Vagina (tissue), 2 donors: Measurements from ENCODE around the gene TP53I11. TPM values are rescaled to one million over a fixed set of nuclear protein-coding genes. Genes with fewer than 3 reads are reported as not detected.

Experiments used
- DNase-seq, 2 donors: peaks; one replicate each; pipeline ENCODE4 v3.0.0-alpha.2; 2017; ENCODE audit errors: extremely low spot score in 2 of 2
- H3K27ac ChIP-seq: fragments of 200-600 bp; sonication (generic); one replicate; pipeline ENCODE4 v1.5.1; 2019
- H3K27me3 ChIP-seq: fragments of 200-600 bp; sonication (generic); one replicate; pipeline ENCODE4 v1.5.1; 2019
- H3K36me3 ChIP-seq, 2 donors: fragments of 200-600 bp; sonication (generic); one replicate each; pipeline ENCODE4 v1.5.1; 2017 to 2019
- H3K4me1 ChIP-seq: fragments of 200-600 bp; sonication (generic); one replicate; pipeline ENCODE4 v1.5.1; 2019
- H3K4me3 ChIP-seq, 2 donors: fragments of 200-600 bp; sonication (generic); 1 replicate in 1 of 2; 2 replicates in 1 of 2; pipeline ENCODE4 v1.5.1; 2016 to 2019
- H3K9me3 ChIP-seq: fragments of 200-600 bp; sonication (generic); one replicate; pipeline ENCODE4 v1.5.1; 2019
- POLR2A ChIP-seq, 2 donors: fragments of 450-650 bp; IDR thresholded peaks; one replicate each; pipeline ENCODE4 v1.6.1; 2017; ENCODE audit warnings: antibody characterized with exemption in 2 of 2, mild to moderate bottlenecking in 2 of 2, moderate library complexity in 2 of 2
- POLR2AphosphoS5 ChIP-seq, 2 donors: sonication (generic); formaldehyde crosslinking; IDR thresholded peaks; one replicate each; pipeline ENCODE4 v1.9.0; 2017; ENCODE audit warnings: antibody characterized with exemption in 2 of 2, mild to moderate bottlenecking in 2 of 2, low read depth in 1 of 2; ENCODE audit not compliant: insufficient read depth in 1 of 2
- intact Hi-C: fragments of 100-400 bp; cut with DNase I; formaldehyde crosslinking; loops from one replicate; pipeline ENCODE4 v1.15.1; 2023
- total RNA-seq: library from RNA; depleted of rRNA; stranded (reverse); fragments of >200 nt; gene quantifications from one replicate; pipeline ENCODE4 v1.2.3, GENCODE V29; 2016
- TF ChIP-seq, protein P1 (sequence below), 3 experiments: fragments of 450-650 bp in 2 of 3; fragments of 200-600 bp in 1 of 3; sonication (generic) in 1 of 3; IDR thresholded peaks; one replicate each; pipeline ENCODE4 v1.5.1; 2017 to 2019; ENCODE audit warnings: antibody characterized with exemption in 3 of 3, mild to moderate bottlenecking in 2 of 3, moderate library complexity in 2 of 3

The TP53I11 gene
- total RNA-seq, 1 donor from 2014 or later, result 50.6 TPM

- H3K27me3 ChIP-seq, result no peaks in the 10 kb centered on the region
- DNase-seq, result no peak
- H3K27ac ChIP-seq, result no peak overlapping the region
- intact Hi-C loops, result loop anchor here (2.0 to 5.0 kb wide), 2 partner anchors 290 to 349 kb away; no protein-coding TSS in a partner anchor
- TF ChIP-seq, protein P1, sequence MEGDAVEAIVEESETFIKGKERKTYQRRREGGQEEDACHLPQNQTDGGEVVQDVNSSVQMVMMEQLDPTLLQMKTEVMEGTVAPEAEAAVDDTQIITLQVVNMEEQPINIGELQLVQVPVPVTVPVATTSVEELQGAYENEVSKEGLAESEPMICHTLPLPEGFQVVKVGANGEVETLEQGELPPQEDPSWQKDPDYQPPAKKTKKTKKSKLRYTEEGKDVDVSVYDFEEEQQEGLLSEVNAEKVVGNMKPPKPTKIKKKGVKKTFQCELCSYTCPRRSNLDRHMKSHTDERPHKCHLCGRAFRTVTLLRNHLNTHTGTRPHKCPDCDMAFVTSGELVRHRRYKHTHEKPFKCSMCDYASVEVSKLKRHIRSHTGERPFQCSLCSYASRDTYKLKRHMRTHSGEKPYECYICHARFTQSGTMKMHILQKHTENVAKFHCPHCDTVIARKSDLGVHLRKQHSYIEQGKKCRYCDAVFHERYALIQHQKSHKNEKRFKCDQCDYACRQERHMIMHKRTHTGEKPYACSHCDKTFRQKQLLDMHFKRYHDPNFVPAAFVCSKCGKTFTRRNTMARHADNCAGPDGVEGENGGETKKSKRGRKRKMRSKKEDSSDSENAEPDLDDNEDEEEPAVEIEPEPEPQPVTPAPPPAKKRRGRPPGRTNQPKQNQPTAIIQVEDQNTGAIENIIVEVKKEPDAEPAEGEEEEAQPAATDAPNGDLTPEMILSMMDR (IDR thresholded peaks at IDR 0.05), result peak; percentile 87 to 96 (median 90)
- TF ChIP-seq POLR2AphosphoS5 (IDR thresholded peaks at IDR 0.05; ENCODE audit: insufficient read depth in 1 of 2, low read depth in 1 of 2), result no peak
- TF ChIP-seq POLR2A (IDR thresholded peaks at IDR 0.05), result no peak
- no peak overlapping the region for H3K4me3 ChIP-seq
- no peaks in the 10 kb centered on the region for H3K4me1 ChIP-seq
- H3K9me3 ChIP-seq, result no peaks in the 10 kb centered on the region
- H3K36me3 ChIP-seq, result no peaks in the 10 kb centered on the region
These were observed 39.5 kb downstream of the TP53I11 start for GRCh38 chr11:44911029-44911814.

DNA sequence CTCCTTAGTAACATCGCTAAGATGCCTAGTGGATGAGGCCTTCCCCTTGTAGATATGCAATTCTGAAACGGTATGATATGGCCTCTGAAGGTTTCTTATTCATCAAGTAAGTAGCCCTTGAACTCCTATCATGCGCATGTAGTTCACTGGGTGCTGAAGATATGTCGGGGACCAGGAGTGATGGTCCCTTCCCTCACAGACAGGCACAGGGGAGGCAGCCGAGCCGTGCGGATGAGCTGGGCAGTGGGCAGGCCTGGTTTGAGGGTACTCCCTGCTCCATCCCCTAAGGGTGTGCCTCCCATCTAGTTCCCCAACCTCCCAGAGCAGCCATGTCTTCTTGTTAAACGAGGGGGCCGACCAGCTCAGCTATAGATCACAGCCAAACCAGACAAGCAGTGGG is 40.1 kb downstream of the TP53I11 start:
- no peak overlapping the region for H3K27ac ChIP-seq

GRCh38 chr11:44909557-44909956 is 41.1 kb downstream of the TP53I11 start:
- Histone ChIP-seq H3K4me3 (no peak overlapping the region), H3K27me3 (no peaks in the 10 kb centered on the region), H3K9me3 (no peaks in the 10 kb centered on the region), H3K27ac (no peak overlapping the region), H3K36me3 (no peaks in the 10 kb centered on the region), H3K4me1 (no peaks in the 10 kb centered on the region)
- intact Hi-C loops, result no loop called here
- DNase-seq, result no peak
- TF ChIP-seq, protein P1 (IDR thresholded peaks at IDR 0.05), result no peak
- TF ChIP-seq POLR2AphosphoS5 (IDR thresholded peaks at IDR 0.05; ENCODE audit: insufficient read depth in 1 of 2, low read depth in 1 of 2) (no peak), POLR2A (IDR thresholded peaks at IDR 0.05) (no peak)

More for the DNA sequence above, 40.1 kb downstream of the TP53I11 start:
- no peaks in the 10 kb centered on the region for H3K27me3 ChIP-seq
- H3K4me1 ChIP-seq, result no peaks in the 10 kb centered on the region
- DNase-seq, result no peak
- intact Hi-C loops, result loop anchor here (2.0 to 5.0 kb wide), 2 partner anchors 290 to 348 kb away; no protein-coding TSS in a partner anchor
- H3K9me3 ChIP-seq, result no peaks in the 10 kb centered on the region
- no peaks in the 10 kb centered on the region for H3K36me3 ChIP-seq
- TF ChIP-seq POLR2AphosphoS5 (IDR thresholded peaks at IDR 0.05; ENCODE audit: insufficient read depth in 1 of 2, low read depth in 1 of 2), result no peak
- TF ChIP-seq, protein P1 (IDR thresholded peaks at IDR 0.05), result no peak
- TF ChIP-seq POLR2A (IDR thresholded peaks at IDR 0.05), result no peak
- H3K4me3 ChIP-seq, result no peak overlapping the region

DNA sequence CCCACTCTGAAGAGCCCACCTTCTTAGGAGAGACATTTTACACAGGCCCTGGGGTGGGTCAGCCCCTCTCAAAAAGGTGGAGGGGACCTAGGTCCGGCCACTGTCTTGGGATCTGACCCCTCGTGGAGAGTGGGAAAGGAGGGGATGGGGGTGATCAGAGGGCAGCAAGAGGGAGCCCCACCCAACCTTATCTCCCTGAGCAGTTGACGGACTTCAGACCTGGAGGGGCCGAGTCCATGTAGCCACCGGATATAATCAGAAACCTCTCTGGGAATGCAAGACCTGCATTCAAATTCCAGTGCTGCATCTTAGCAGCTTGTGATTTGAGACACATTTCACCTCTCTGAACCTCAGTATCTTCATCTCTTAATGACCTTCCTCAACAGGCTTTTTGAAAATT is 44.0 kb downstream of the TP53I11 start:
- H3K9me3 ChIP-seq, result no peaks in the 10 kb centered on the region
- intact Hi-C loops, result no loop called here
- no peaks in the 10 kb centered on the region for H3K27me3 ChIP-seq

More for the DNA sequence above, 44.0 kb downstream of the TP53I11 start:
- H3K36me3 ChIP-seq, result no peaks in the 10 kb centered on the region
- no peaks in the 10 kb centered on the region for H3K4me1 ChIP-seq
- DNase-seq, result no peak
- H3K27ac ChIP-seq, result no peak overlapping the region
- no peak overlapping the region for H3K4me3 ChIP-seq
- TF ChIP-seq POLR2AphosphoS5 (IDR thresholded peaks at IDR 0.05; ENCODE audit: insufficient read depth in 1 of 2, low read depth in 1 of 2) (no peak), POLR2A (IDR thresholded peaks at IDR 0.05) (no peak)
- TF ChIP-seq, protein P1 (IDR thresholded peaks at IDR 0.05), result no peak
